Motor neuron (in vitro differentiated cells): ENCODE measurements around the gene GPRC5C. TPM values are rescaled to one million over a fixed set of nuclear protein-coding genes. Genes with fewer than 3 reads are reported as not detected.

Source experiments
- total RNA-seq, 8 experiments: library from RNA; unstranded; fragments of 300-600 nt; gene quantifications; 2 replicates each; pipeline versions ENCODE4 v1.2.3 to v1.2.4, GENCODE V29; 2022

Gene GPRC5C
- total RNA-seq, 8 experiments from 2014 or later, result 1.2 to 39.7 (median 19.8) TPM

Other genes starting within 250 kb of the GPRC5C start
- gene RPL38, start 228.4 kb upstream of the GPRC5C start, total RNA-seq, result 1,000 to 10,000 TPM; 1,787 to 3,038 (median 2,213) TPM
- 10 to 100 TPM in 3 of 8 experiments, 1 to 10 TPM in 5; 6.0 to 20.6 (median 9.1) TPM for gene TTYH2, start 218.5 kb upstream of the GPRC5C start, total RNA-seq
- 1 to 10 TPM in 1 of 8 experiments, under 1 TPM in 3, not detected in 4; 0.23 to 1.9 (median 0.36) TPM for gene DNAI2, start 157.9 kb upstream of the GPRC5C start, total RNA-seq
- 1 to 10 TPM in 4 of 8 experiments, under 1 TPM in 2, not detected in 2; 0.11 to 3.3 (median 1.2) TPM for gene KIF19, start 105.9 kb upstream of the GPRC5C start, total RNA-seq
- 10 to 100 TPM in 1 of 8 experiments, 1 to 10 TPM in 4, not detected in 3; 1.4 to 20.4 (median 4.1) TPM for gene BTBD17, start 70.2 kb upstream of the GPRC5C start, total RNA-seq
- under 1 TPM in 2 of 8 experiments, not detected in 6; 0.17 to 0.38 TPM for gene GPR142, start 64.6 kb upstream of the GPRC5C start, total RNA-seq
- 1 to 10 TPM in 1 of 8 experiments, under 1 TPM in 2, not detected in 5; 0.17 to 1.6 (median 0.52) TPM for gene CD300A, start 34.5 kb downstream of the GPRC5C start, total RNA-seq
- 1 to 10 TPM in 1 of 8 experiments, under 1 TPM in 5, not detected in 2; 0.08 to 1.3 (median 0.29) TPM for gene CD300LB, start 99.4 kb downstream of the GPRC5C start, total RNA-seq
- gene CD300C, start 114.0 kb downstream of the GPRC5C start, total RNA-seq, result under 1 TPM in 5 of 8 experiments, not detected in 3; 0.13 to 0.66 (median 0.28) TPM
- not detected for gene CD300H, start 135.4 kb downstream of the GPRC5C start, total RNA-seq
- gene CD300LD, start 160.2 kb downstream of the GPRC5C start, total RNA-seq, result under 1 TPM in 2 of 8 experiments, not detected in 6; 0.25 to 0.33 TPM
- under 1 TPM in 5 of 8 experiments, not detected in 3; 0.14 to 0.47 (median 0.25) TPM for gene CD300E, start 191.7 kb downstream of the GPRC5C start, total RNA-seq